HUES64 (cell line): ENCODE results near the gene PRKAA2.

Experiments
- H3K27ac ChIP-seq: 2 replicates; pipeline ENCODE4 v1.7.0; 2013; ENCODE audit warnings: low read depth, low read length, inconsistent platforms
- H3K27me3 ChIP-seq: 2 replicates; pipeline ENCODE4 v1.6.1; 2013; ENCODE audit warnings: mild to moderate bottlenecking, low read length; ENCODE audit not compliant: insufficient read depth
- H3K36me3 ChIP-seq: 2 replicates; pipeline ENCODE4 v1.6.1; 2013; ENCODE audit warnings: mild to moderate bottlenecking, low read length; ENCODE audit not compliant: insufficient read depth
- H3K4me1 ChIP-seq: 2 replicates; pipeline ENCODE4 v1.6.1; 2013; ENCODE audit warnings: mild to moderate bottlenecking, low read length, moderate library complexity; ENCODE audit not compliant: insufficient read depth
- H3K4me3 ChIP-seq: 2 replicates; pipeline ENCODE4 v1.5.1; 2013; ENCODE audit warnings: mild to moderate bottlenecking, low read length, moderate library complexity
- H3K9ac ChIP-seq: 2 replicates; pipeline ENCODE4 v1.6.1; 2013; ENCODE audit warnings: mild to moderate bottlenecking, low read depth, low read length
- H3K9me3 ChIP-seq: 2 replicates; pipeline ENCODE4 v1.6.1; 2013; ENCODE audit warnings: low read depth, low read length; ENCODE audit not compliant: insufficient read depth
- WGBS: fragments of 150-250, 120-280 bp; methylation state at CpG from one replicate; pipeline ENCODE4 v1.1.7; 2013; ENCODE audit warnings: missing lambda C conversion rate; 5-methylcytosine and 5-hydroxymethylcytosine counted together

Gene PRKAA2

GRCh38 chr1:56676571-56677035, 31.5 kb downstream of the PRKAA2 start:
- H3K9me3 ChIP-seq: no peaks in the 10 kb centered on the region

GRCh38 chr1:56683569-56683968, 38.5 kb downstream of the PRKAA2 start:
- H3K4me1 ChIP-seq: peaks cover 13% of the 10 kb centered on the region
- no peak overlapping the region for H3K9ac ChIP-seq
- 0 out of 2 replicates have a peak, but pooled peaks cover 5% of the 10 kb centered on the region for H3K36me3 ChIP-seq
- no peak overlapping the region for H3K27ac ChIP-seq
- H3K9me3 ChIP-seq: no peaks in the 10 kb centered on the region
- no peaks in the 10 kb centered on the region for H3K27me3 ChIP-seq
- no peak overlapping the region for H3K4me3 ChIP-seq

More at GRCh38 chr1:56676571-56677035, 31.5 kb downstream of the PRKAA2 start:
- H3K27me3 ChIP-seq: no peaks in the 10 kb centered on the region
- H3K4me3 ChIP-seq: no peak overlapping the region
- 50% methylated on average over 2 of the region's 2 CpGs for WGBS
- H3K4me1 ChIP-seq: no peaks in the 10 kb centered on the region
- no peak overlapping the region for H3K9ac ChIP-seq
- no peak overlapping the region for H3K27ac ChIP-seq
- 0 out of 2 replicates have a peak, but pooled peaks cover 5% of the 10 kb centered on the region for H3K36me3 ChIP-seq

GRCh38 chr1:56686169-56686568, 41.1 kb downstream of the PRKAA2 start:
- Histone ChIP-seq H3K9me3 (no peaks in the 10 kb centered on the region), H3K4me1 (peaks cover 19% of the 10 kb centered on the region), H3K9ac (no peak overlapping the region), H3K4me3 (no peak overlapping the region), H3K27me3 (no peaks in the 10 kb centered on the region), H3K36me3 (no peaks in the 10 kb centered on the region), H3K27ac (no peak overlapping the region)
- WGBS: no CpG with 5 or more reads among the region's 2 CpGs

- peaks cover 19% of the 10 kb centered on the region for H3K4me1 ChIP-seq
- no peak overlapping the region for H3K4me3 ChIP-seq
- WGBS: 72% methylated on average over 3 of the region's 3 CpGs
- 0 out of 2 replicates have a peak, but pooled peaks cover 8% of the 10 kb centered on the region for H3K36me3 ChIP-seq
- no peaks in the 10 kb centered on the region for H3K27me3 ChIP-seq
- no peaks in the 10 kb centered on the region for H3K9me3 ChIP-seq
- no peak overlapping the region; the same call in 1 of the 2 replicates for H3K9ac ChIP-seq
- H3K27ac ChIP-seq: peak overlapping the region; percentile 67
These were observed 43.5 kb downstream of the PRKAA2 start for GRCh38 chr1:56688522-56689026.

- Histone ChIP-seq H3K27me3 (no peaks in the 10 kb centered on the region), H3K4me3 (no peak overlapping the region), H3K4me1 (no peaks in the 10 kb centered on the region), H3K9ac (no peak overlapping the region), H3K27ac (no peak overlapping the region), H3K9me3 (peaks cover 14% of the 10 kb centered on the region; the same call in 1 of the 2 replicates), H3K36me3 (peaks cover 54% of the 10 kb centered on the region)
- 91% methylated on average over 3 of the region's 3 CpGs for WGBS
These were observed 51.5 kb downstream of the PRKAA2 start for GRCh38 chr1:56696663-56697062.

- H3K9ac ChIP-seq: no peak overlapping the region
- H3K4me3 ChIP-seq: no peak overlapping the region
- WGBS: 100% methylated on average over 1 of the region's 1 CpG
- no peaks in the 10 kb centered on the region for H3K27me3 ChIP-seq
- H3K9me3 ChIP-seq: peaks cover 14% of the 10 kb centered on the region; the same call in 1 of the 2 replicates
- H3K36me3 ChIP-seq: peaks cover 55% of the 10 kb centered on the region
- no peaks in the 10 kb centered on the region for H3K4me1 ChIP-seq
- H3K27ac ChIP-seq: no peak overlapping the region
These were observed 58.6 kb downstream of the PRKAA2 start for GRCh38 chr1:56703747-56704146.

GRCh38 chr1:56707379-56707778, 62.3 kb downstream of the PRKAA2 start:
- H3K27me3 ChIP-seq: no peaks in the 10 kb centered on the region
- H3K4me1 ChIP-seq: no peaks in the 10 kb centered on the region
- H3K9ac ChIP-seq: no peak overlapping the region
- WGBS: 96% methylated on average over 4 of the region's 4 CpGs
- peaks cover 37% of the 10 kb centered on the region for H3K36me3 ChIP-seq
- no peak overlapping the region for H3K27ac ChIP-seq
- no peak overlapping the region for H3K4me3 ChIP-seq
- H3K9me3 ChIP-seq: no peaks in the 10 kb centered on the region

- Histone ChIP-seq H3K27me3 (no peaks in the 10 kb centered on the region), H3K4me3 (no peak overlapping the region), H3K9ac (no peak overlapping the region), H3K4me1 (no peaks in the 10 kb centered on the region), H3K27ac (no peak overlapping the region), H3K36me3 (peaks cover 33% of the 10 kb centered on the region), H3K9me3 (no peaks in the 10 kb centered on the region)
- 41% methylated on average over 1 of the region's 2 CpGs for WGBS
These were observed 64.3 kb downstream of the PRKAA2 start for GRCh38 chr1:56709269-56709880.

- Histone ChIP-seq H3K27ac (no peak overlapping the region), H3K27me3 (no peaks in the 10 kb centered on the region), H3K9ac (no peak overlapping the region), H3K4me3 (no peak overlapping the region), H3K9me3 (no peaks in the 10 kb centered on the region), H3K36me3 (peaks cover 27% of the 10 kb centered on the region), H3K4me1 (no peaks in the 10 kb centered on the region)
- WGBS: 97% methylated on average over 2 of the region's 2 CpGs
These were observed 64.9 kb downstream of the PRKAA2 start for GRCh38 chr1:56709995-56710394.

- Histone ChIP-seq H3K36me3 (peaks cover 26% of the 10 kb centered on the region), H3K27ac (no peak overlapping the region), H3K9ac (no peak overlapping the region), H3K4me3 (no peak overlapping the region), H3K9me3 (no peaks in the 10 kb centered on the region), H3K4me1 (no peaks in the 10 kb centered on the region), H3K27me3 (no peaks in the 10 kb centered on the region)
These were observed 65.5 kb downstream of the PRKAA2 start for GRCh38 chr1:56710646-56711045.

- Histone ChIP-seq H3K4me1 (no peaks in the 10 kb centered on the region), H3K27ac (no peak overlapping the region), H3K27me3 (no peaks in the 10 kb centered on the region), H3K9me3 (no peaks in the 10 kb centered on the region), H3K36me3 (peaks cover 13% of the 10 kb centered on the region), H3K9ac (no peak overlapping the region), H3K4me3 (no peak overlapping the region)
- WGBS: 100% methylated on average over 1 of the region's 1 CpG
These were observed 67.0 kb downstream of the PRKAA2 start for GRCh38 chr1:56712150-56712549.
